Kidney tubule cell (primary cell): ENCODE measurements around the gene ACADS.
A peak's percentile ranks its signal among the peaks of the same experiment; 100 is the strongest.

Experiments used
- DNase-seq: peaks from one replicate; pipeline ENCODE4 v3.0.0-alpha.2; 2018; ENCODE audit warnings: low spot score

The ACADS gene

DNA sequence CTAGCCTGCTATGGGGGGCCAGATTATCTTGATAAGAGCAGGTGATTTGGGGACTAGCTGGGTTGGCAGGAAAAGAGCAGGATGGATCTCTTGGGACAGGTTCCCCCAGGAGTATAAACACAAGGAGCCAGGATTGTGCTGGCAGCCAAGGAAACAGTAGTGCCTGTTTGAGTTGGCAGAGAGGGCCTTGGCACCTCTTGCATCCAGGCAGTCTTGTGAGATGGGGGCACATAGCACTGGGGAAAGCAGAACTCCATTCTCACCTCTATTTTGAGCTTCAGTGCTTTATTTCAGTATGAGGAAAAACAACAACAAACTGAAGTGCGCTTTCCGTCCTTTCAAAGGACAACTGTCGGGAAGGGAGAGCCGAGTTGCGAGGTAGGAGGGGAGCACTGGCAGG lies 24.7 kb upstream of the ACADS start:
- no peak for DNase-seq

GRCh38 chr12:120702637-120703036 lies 23.0 kb upstream of the ACADS start:
- DNase-seq, result no peak

DNA sequence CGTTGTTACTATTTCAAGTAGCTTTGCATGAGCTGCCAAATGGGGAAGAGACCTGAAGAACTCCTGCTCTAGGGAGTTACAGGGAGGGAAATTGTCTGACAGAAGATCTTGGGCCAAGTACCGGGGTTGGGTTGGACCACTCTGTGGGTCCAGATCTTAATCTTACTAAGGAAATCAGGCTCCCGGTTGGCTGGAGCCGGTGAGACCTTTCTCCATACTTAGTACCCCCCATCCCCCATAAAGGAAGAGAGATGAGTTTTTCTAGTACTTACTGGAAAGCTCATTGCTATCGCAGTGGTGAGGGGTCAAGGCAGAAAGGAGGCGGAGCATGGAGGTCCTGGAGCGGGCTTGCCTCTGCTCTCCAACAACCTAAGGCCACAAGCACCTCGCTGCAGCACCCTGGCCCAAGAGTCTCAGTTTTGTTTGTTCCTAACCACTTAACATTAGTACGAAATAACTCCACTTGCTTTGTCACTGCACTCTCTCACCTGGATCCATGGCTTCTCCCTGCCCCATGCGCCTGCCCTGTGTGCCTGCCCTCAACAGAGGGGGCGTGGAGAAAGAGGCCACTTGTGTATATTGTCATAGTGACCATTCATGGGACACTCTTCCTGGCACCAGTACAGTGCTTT lies 22.2 kb upstream of the ACADS start:
- DNase-seq, result no peak

- DNase-seq, result no peak
Measured at GRCh38 chr12:120705618-120706017, 20.0 kb upstream of the ACADS start.

DNA sequence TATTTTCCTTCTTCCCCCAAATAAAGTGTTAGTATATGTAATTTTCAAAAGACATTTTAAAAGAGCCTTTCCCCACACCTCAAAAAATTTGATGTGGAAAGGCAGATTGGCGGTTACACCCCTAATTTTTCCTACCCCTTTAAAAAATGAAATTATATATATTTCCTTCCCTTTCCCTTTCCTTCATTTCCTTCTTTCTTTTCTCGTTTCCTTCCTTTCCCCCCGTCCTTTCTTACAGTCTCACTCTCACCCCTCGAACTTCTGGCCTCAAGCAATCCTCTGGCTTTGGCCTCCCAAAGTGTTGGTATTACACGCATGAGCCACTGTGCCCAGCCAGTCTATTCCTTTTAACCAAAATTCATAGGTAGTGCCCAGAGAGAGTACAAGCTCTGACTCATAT lies 19.6 kb upstream of the ACADS start:
- DNase-seq, result no peak

- no peak for DNase-seq
Measured at GRCh38 chr12:120708651-120709050, 17.0 kb upstream of the ACADS start.

DNA sequence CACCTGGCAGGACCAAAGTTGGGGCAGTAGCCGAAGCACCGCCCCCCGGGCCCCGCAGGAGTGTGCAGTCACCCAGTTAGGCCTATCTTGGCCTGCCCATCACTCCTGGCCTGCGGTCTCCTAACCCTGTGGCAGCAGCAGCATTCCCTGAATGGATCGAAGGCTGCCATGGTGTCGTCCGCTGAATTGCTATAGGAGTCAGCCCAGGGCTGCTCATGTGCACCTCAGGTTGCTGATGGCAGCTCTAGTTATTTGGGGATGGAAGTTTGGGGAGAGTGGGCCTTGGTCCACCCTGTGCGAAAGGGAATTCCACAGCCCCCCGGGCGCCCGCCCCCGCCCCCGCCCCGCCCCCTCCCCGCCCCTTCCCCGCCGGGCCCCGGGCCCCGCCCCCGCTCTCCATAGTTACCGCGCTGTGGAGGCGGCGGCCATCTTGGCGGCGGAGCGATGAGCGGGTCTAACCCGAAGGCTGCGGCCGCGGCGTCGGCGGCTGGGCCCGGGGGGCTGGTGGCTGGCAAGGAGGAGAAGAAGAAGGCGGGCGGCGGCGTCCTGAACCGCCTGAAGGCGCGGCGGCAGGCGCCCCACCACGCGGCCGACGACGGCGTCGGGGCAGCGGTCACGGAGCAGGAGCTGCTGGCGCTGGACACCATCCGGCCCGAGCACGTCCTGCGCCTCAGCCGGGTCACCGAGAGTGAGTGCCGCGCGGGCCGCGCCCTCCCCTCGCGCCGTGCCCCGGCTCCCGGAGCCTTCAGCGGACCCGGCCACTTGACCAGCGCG lies 15.4 kb upstream of the ACADS start, which contains the start of gene UNC119B:
Gene UNC119B (plus strand): TSS at position 428 of the 774 bp plus-strand sequence. CDS start 17 bp downstream, at position 445.
- peak; percentile 61 for DNase-seq

DNA sequence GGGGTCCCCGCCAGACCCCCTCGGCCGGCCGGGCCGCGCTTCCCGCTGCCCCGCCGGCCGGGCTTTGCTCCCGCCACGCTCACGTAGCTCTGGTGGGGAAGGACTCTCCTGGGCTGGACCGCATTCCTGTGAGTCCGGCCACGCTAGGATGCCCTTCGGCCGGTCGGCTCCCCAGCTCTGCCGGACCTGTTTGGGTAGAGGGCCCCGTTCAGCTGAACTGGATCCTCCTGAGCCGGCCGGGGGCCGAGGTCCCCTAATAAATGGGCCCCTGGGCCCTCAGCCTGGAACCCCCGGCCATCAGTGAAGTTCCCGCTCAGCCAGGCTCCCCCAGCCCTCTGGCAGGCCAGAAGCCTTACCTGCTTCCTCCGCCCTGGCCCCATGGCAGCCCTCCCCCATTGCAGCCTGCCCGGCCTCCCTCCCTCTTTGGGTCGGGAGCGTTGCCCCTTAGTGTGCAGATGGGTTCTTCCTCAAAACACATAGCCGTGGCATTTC lies 14.8 kb upstream of the ACADS start:
- DNase-seq, result peak; percentile 44

DNA sequence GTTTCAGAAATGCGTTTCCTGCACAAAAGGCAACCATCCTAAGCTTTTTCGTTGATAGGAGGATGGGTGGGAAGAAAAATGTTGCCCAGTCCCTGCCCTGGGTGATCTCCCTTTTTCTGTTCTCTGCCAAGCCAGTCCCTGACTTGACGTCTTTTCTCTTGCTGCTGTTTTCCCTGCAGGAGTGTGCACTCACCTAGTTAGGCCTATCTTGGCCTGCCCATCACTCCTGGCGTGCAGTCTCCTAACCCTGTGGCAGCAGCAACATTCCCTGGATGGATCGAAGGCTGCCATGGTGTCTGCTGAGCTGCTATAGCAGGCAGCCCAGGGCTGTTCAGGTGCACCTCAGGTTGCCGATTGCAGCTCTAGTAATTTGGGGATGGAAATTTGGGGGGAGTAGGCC lies 14.2 kb upstream of the ACADS start:
- peak; percentile 16 for DNase-seq

DNA sequence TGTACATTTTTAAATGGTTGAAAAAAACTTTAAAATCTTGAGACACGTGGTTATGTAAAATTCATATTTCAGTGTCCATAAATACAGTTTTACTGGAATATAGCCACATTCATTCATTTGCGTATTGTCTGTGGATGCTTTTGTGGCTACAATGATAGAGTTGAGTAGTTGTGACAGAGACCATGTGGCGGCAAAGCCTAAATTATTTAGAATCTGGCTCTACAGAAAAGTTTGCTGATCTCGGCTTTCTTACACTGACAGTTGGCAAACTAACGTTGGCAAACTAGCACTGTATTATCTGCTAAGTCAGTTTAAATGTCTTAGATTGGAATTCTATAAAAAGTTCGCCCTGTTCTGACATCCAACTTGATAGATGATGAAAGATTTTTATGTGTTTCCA lies 13.0 kb upstream of the ACADS start:
- DNase-seq, result no peak

- peak; percentile 80 for DNase-seq
Measured at GRCh38 chr12:120713861-120714482, 11.7 kb upstream of the ACADS start.

DNA sequence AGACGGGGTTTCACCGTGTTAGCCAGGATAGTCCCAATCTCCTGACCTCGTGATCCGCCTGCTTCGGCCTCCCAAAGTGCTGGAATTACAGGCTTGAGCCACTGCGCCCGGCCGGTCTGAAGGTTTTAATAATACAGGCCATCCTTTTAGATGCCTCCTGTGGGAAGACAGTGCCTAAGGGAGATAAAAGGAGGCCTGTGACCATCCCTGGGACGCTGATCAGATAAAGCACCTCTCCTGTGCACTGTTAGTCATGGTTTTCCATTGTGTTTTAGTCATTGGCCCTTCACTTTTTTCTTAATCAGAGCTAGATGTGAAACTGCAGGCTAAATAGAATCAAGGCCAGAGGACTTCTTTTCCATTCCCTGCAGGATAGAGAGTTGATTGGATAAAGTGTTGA lies 7.6 kb upstream of the ACADS start:
- DNase-seq, result no peak

GRCh38 chr12:120719072-120719471 lies 6.6 kb upstream of the ACADS start:
- peak; percentile 71 for DNase-seq

GRCh38 chr12:120719496-120720233 lies 6.0 kb upstream of the ACADS start:
- no peak for DNase-seq

- peak; percentile 51 for DNase-seq
Measured at GRCh38 chr12:120720234-120720986, 5.2 kb upstream of the ACADS start.

DNA sequence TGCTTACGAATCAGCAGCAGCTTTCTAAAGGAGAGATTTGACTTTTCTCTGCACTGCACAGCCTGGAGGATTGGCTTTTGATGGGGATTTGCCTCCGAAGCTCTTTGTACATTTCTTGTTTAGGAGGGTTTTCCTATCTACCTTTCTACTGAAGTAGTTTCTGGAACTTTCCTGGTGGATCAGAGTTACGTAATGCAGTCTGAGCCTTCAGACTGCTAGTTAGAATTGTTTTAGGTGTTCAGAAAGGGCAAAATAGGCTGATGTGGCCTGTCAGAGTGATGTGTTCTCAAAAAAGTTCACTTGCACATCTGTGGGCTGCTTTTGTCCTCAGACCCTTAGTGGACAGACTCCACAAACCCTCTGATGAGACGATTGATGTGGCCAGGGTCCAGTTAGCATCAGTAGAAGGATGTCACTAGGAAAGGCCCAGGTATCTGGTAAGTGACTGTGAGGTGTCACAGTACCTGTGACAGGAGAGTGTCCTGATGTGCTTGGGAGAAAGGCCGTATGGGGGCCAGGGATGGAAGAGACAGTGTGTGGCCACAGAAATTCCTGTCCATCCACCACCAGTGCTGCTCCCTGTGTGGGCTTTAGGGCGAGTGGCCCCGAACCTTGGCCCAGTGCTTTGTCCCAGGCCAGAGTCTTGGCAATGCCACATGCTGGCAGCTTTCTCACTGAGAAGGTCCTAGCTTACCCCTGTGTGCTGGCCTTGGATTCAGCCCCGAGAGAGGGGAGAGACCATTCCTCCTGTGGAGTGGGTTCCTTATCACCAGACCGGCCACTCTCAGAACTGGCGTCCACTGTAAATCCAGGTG lies 4.4 kb upstream of the ACADS start:
- DNase-seq, result no peak

GRCh38 chr12:120721866-120722265 lies 3.8 kb upstream of the ACADS start:
- no peak for DNase-seq

GRCh38 chr12:120722784-120723183 lies 2.8 kb upstream of the ACADS start:
- no peak for DNase-seq

DNA sequence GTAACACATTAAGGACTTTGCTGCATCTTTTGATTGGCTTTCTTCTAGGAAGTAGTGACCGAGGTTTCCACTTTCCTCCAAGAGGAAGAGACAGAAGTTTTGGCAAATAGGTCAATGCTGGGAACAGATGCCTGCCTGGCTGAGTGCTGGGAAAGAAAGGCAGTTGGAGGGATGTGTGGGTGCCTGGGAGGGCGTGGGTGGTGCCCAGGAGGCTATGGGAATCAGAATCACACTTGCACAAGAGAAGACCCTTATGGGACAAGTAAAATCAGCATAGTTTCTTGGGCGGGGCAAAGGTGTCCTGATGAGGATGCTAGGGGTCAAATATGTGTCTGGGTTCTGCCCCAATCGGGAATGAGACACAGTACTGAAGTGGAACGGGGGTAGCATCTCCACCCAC lies 906 bp upstream of the ACADS start:
- DNase-seq, result no peak

DNA sequence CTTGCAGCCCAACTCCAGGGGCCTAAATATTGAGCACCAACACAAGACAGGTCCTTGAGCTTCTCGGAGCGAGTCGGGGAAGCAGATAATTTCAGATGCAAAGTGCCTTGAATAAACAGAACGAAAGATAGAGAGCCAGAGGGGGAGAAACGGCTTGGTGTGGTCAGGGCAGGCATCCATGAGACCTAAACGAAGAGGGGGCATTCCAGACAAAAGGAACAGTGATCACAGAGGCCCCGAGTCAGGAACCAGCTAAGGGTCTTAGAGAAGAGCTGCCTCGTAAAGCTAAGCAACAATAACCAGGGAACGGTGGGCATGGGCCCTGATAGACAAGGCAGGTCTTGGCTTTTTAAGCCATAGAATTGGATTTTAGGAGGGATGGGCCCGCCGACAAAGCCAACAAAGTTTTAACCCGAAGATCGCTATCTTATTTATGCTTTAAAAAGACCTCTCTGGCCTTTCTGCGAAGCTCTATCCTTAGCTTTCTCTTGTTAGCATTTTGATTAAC lies 421 bp upstream of the ACADS start:
- no peak for DNase-seq

- no peak for DNase-seq
Measured at GRCh38 chr12:120726510-120726793, 826 bp downstream of the ACADS start.
